Measurements from ENCODE around the gene WRNIP1. TPM values are rescaled to one million over a fixed set of nuclear protein-coding genes. Genes with fewer than 3 reads are reported as not detected.

The WRNIP1 gene
- total RNA-seq (2014; rRNA removed; shearing (Covaris generic)), result 53.0 and 61.5 TPM in 2 replicates
- polyA plus RNA-seq (2014; cell fraction: nucleus; rRNA removed), result 60.5 and 70.7 TPM in 2 replicates

- DNase-seq (ENCODE audit: extremely low read depth, low read depth), result peak; percentile 96
Observed at GRCh38 chr6:2765166-2765895, at the start of gene WRNIP1. Gene WRNIP1, plus strand, starts transcription at chr6:2765393. Its CDS starts 230 bp downstream, at chr6:2765623.

GRCh38 chr6:2715737-2716136, 49.5 kb upstream of the WRNIP1 start:
- DNase-seq (ENCODE audit: extremely low read depth, low read depth), result no peak

GRCh38 chr6:2716936-2717700, 48.1 kb upstream of the WRNIP1 start:
- no peak for DNase-seq (ENCODE audit: extremely low read depth, low read depth)

GRCh38 chr6:2718334-2719092, 46.7 kb upstream of the WRNIP1 start:
- DNase-seq (ENCODE audit: extremely low read depth, low read depth), result no peak

- DNase-seq (ENCODE audit: extremely low read depth, low read depth), result no peak
Observed at GRCh38 chr6:2719093-2719455, 46.1 kb upstream of the WRNIP1 start.

GRCh38 chr6:2721219-2721618, 44.0 kb upstream of the WRNIP1 start:
- DNase-seq (ENCODE audit: extremely low read depth, low read depth), result no peak

GRCh38 chr6:2725364-2725988, 39.7 kb upstream of the WRNIP1 start:
- no peak for DNase-seq (ENCODE audit: extremely low read depth, low read depth)

- no peak for DNase-seq (ENCODE audit: extremely low read depth, low read depth)
Observed at GRCh38 chr6:2725999-2726567, 39.1 kb upstream of the WRNIP1 start.

- no peak for DNase-seq (ENCODE audit: extremely low read depth, low read depth)
Observed at GRCh38 chr6:2729921-2730320, 35.3 kb upstream of the WRNIP1 start.

GRCh38 chr6:2730353-2731107, 34.7 kb upstream of the WRNIP1 start:
- no peak for DNase-seq (ENCODE audit: extremely low read depth, low read depth)

- no peak for DNase-seq (ENCODE audit: extremely low read depth, low read depth)
Observed at GRCh38 chr6:2731281-2731909, 33.8 kb upstream of the WRNIP1 start.

- DNase-seq (ENCODE audit: extremely low read depth, low read depth), result no peak
Observed at GRCh38 chr6:2732503-2733089, 32.6 kb upstream of the WRNIP1 start.

GRCh38 chr6:2733324-2733723, 31.9 kb upstream of the WRNIP1 start:
- no peak for DNase-seq (ENCODE audit: extremely low read depth, low read depth)

GRCh38 chr6:2733736-2734480, 31.3 kb upstream of the WRNIP1 start:
- DNase-seq (ENCODE audit: extremely low read depth, low read depth), result no peak

GRCh38 chr6:2734488-2735166, 30.6 kb upstream of the WRNIP1 start:
- no peak for DNase-seq (ENCODE audit: extremely low read depth, low read depth)

- no peak for DNase-seq (ENCODE audit: extremely low read depth, low read depth)
Observed at GRCh38 chr6:2737885-2738284, 27.3 kb upstream of the WRNIP1 start.

GRCh38 chr6:2738373-2738979, 26.7 kb upstream of the WRNIP1 start:
- peak; percentile 55 for DNase-seq (ENCODE audit: extremely low read depth, low read depth)

Measured in NCI-H460 (cell line).